HEK293T (cell line): ENCODE measurements around the gene PYY.

Experiments
- ARNT ChIP-seq: fragments of 450-650 bp; IDR thresholded peaks from 2 replicates; pipeline ENCODE4 v1.6.1; 2017; ENCODE audit warnings: mild to moderate bottlenecking
- BHLHE40 ChIP-seq: fragments of 450-650 bp; IDR thresholded peaks from 2 replicates; pipeline ENCODE4 v1.6.1; 2016; ENCODE audit warnings: mild to moderate bottlenecking, moderate library complexity, borderline replicate concordance
- FOXK2 ChIP-seq: fragments of 450-650 bp; IDR thresholded peaks from 2 replicates; pipeline ENCODE4 v1.6.1; 2016; ENCODE audit warnings: mild to moderate bottlenecking
- FOXM1 ChIP-seq: fragments of 450-650 bp; IDR thresholded peaks from 2 replicates; pipeline ENCODE4 v1.6.1; 2017; ENCODE audit warnings: mild to moderate bottlenecking, borderline replicate concordance
- L3MBTL2 ChIP-seq: fragments of 450-650 bp; conservative IDR thresholded peaks from 2 replicates; pipeline ENCODE4 v1.6.1; 2016; ENCODE audit warnings: mild to moderate bottlenecking
- SP1 ChIP-seq: fragments of 450-650 bp; IDR thresholded peaks from 2 replicates; pipeline ENCODE4 v1.6.1; 2017

- TF ChIP-seq SP1 (no peak), ARNT (no peak), L3MBTL2 (no peak), FOXM1 (no peak), FOXK2 (no peak), BHLHE40 (no peak)
Observed at GRCh38 chr17:43979671-43980070, 25.9 kb upstream of the PYY start.
